ENCODE results near the gene EPB41L3. TPM values are rescaled to one million over a fixed set of nuclear protein-coding genes. Genes with fewer than 3 reads are reported as not detected.

Gene EPB41L3
- total RNA-seq, 2 donors from 2014 or later = 25.0 to 182 TPM

DNA sequence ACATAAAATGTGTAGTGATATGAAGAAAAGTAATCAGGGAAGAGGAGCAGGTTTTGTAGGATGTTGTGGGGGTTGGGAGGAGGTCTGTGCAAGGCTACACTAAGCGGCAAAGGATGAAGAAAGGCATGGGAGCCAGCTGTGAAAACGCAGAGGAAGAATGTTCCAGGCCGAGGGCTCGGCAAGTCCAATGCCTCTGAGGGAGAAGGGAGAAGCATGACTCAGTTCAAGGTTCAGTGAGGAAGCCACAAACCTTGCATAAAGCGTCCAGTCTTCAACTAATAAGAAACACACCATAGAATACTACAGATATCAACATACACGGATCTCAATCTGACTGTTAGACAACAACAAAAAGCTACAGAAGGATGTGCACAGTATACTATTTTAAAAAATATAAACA lies 16.2 kb downstream of the EPB41L3 start:
- Histone ChIP-seq H3K27me3 (replicated peaks; ENCODE audit: insufficient read depth) (no peaks in the 10 kb centered on the region), H3K9me3 (no peaks in the 10 kb centered on the region), H3K4me3 (no peak overlapping the region), H3K4me1 (replicated peaks) (no peaks in the 10 kb centered on the region), H3K27ac (no peak overlapping the region), H3K36me3 (no peaks in the 10 kb centered on the region)
- DNase-seq (ENCODE audit: low spot score) = no peak
- intact Hi-C loops (cut with DNase I) = no loop called here
- 58% methylated on average over 6 of the region's 6 CpGs for WGBS
- TF ChIP-seq, protein P1, sequence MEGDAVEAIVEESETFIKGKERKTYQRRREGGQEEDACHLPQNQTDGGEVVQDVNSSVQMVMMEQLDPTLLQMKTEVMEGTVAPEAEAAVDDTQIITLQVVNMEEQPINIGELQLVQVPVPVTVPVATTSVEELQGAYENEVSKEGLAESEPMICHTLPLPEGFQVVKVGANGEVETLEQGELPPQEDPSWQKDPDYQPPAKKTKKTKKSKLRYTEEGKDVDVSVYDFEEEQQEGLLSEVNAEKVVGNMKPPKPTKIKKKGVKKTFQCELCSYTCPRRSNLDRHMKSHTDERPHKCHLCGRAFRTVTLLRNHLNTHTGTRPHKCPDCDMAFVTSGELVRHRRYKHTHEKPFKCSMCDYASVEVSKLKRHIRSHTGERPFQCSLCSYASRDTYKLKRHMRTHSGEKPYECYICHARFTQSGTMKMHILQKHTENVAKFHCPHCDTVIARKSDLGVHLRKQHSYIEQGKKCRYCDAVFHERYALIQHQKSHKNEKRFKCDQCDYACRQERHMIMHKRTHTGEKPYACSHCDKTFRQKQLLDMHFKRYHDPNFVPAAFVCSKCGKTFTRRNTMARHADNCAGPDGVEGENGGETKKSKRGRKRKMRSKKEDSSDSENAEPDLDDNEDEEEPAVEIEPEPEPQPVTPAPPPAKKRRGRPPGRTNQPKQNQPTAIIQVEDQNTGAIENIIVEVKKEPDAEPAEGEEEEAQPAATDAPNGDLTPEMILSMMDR (IDR thresholded peaks at IDR 0.05) = no peak

DNA sequence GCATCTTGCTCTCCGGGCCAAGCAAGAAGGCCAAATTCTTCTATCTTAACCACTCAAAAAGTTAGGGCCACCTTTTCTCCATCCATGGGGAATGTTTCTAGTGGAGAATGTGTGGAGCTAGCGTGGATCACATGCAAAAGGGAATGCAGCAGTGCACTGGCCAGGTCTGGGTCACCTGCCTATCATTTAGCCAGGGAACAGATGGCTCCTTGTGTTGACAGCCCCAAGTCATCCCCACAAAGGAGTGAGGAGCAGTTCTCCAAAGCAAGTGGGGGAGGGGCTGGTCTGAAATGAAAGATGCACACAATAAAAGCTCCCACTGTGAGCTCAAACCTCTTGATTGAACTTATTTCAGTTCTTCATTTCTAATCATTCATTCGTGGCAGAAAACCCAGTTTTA lies 19.1 kb downstream of the EPB41L3 start:
- Histone ChIP-seq H3K4me3 (no peak overlapping the region), H3K36me3 (no peaks in the 10 kb centered on the region), H3K9me3 (no peaks in the 10 kb centered on the region), H3K27me3 (replicated peaks; ENCODE audit: insufficient read depth) (no peaks in the 10 kb centered on the region), H3K27ac (no peak overlapping the region), H3K4me1 (replicated peaks) (no peaks in the 10 kb centered on the region)
- intact Hi-C loops (cut with DNase I) = no loop called here
- TF ChIP-seq POLR2AphosphoS5 (IDR thresholded peaks at IDR 0.05) = no peak
- TF ChIP-seq, protein P1 (IDR thresholded peaks at IDR 0.05) = no peak
- TF ChIP-seq POLR2A (IDR thresholded peaks at IDR 0.05) = no peak
- DNase-seq (ENCODE audit: low spot score) = no peak
- WGBS = 93% methylated on average over 3 of the region's 3 CpGs

DNA sequence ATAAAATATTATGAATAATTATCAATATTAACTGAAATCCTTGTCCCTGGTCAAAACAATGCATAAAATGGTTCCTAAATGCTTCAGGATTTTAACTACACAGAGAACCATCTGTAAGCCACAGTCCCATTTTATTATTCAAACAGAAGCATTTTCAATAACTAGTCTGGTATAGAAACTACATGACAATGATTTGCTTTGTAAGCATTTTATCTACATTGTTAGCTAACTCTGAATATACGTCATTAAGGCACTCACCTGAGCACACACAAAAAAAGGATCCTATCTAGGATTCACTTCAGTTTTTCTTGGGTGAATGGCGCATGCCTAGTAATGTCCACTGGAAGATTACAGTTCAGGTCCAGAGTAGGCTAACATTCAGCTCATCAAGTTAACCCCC lies 22.8 kb downstream of the EPB41L3 start:
- intact Hi-C loops (cut with DNase I) = no loop called here
- WGBS = 82% methylated on average over 2 of the region's 2 CpGs

DNA sequence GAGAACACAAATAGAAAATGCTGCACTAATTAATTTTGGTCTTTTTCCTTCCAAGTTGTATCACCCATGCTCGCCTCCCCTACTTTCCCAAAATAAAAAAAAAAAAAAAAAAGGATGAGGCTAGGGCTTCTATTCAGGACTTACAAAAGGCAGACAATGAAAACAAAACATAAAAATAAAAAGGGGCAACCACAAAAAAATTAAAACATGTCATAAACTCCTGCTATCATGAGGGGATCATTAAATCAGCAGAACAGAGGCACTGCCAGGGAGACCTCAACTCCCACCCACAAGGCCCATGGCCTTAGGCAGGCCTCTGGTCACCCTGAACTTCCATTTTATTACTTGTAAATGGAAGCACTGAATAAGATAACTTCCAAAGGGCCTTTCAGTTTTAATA lies 23.3 kb downstream of the EPB41L3 start:
- no peaks in the 10 kb centered on the region for H3K27me3 ChIP-seq (replicated peaks; ENCODE audit: insufficient read depth)
- H3K9me3 ChIP-seq = no peaks in the 10 kb centered on the region
- intact Hi-C loops (cut with DNase I) = no loop called here
- no peak overlapping the region for H3K4me3 ChIP-seq
- H3K4me1 ChIP-seq (replicated peaks) = no peaks in the 10 kb centered on the region
- no peak for DNase-seq (ENCODE audit: low spot score)
- H3K27ac ChIP-seq = no peak overlapping the region
- 83% methylated on average over 1 of the region's 1 CpG for WGBS
- TF ChIP-seq POLR2AphosphoS5 (IDR thresholded peaks at IDR 0.05) = no peak
- TF ChIP-seq, protein P1 (IDR thresholded peaks at IDR 0.05) = no peak
- TF ChIP-seq POLR2A (IDR thresholded peaks at IDR 0.05) = no peak
- no peaks in the 10 kb centered on the region for H3K36me3 ChIP-seq

More for the DNA sequence above, 22.8 kb downstream of the EPB41L3 start:
- TF ChIP-seq, protein P1 (IDR thresholded peaks at IDR 0.05) = no peak
- no peak for TF ChIP-seq POLR2AphosphoS5 (IDR thresholded peaks at IDR 0.05)
- TF ChIP-seq POLR2A (IDR thresholded peaks at IDR 0.05) = no peak
- H3K4me3 ChIP-seq = no peak overlapping the region
- H3K27ac ChIP-seq = no peak overlapping the region
- H3K27me3 ChIP-seq (replicated peaks; ENCODE audit: insufficient read depth) = no peaks in the 10 kb centered on the region
- DNase-seq (ENCODE audit: low spot score) = no peak
- no peaks in the 10 kb centered on the region for H3K4me1 ChIP-seq (replicated peaks)
- no peaks in the 10 kb centered on the region for H3K36me3 ChIP-seq
- no peaks in the 10 kb centered on the region for H3K9me3 ChIP-seq

DNA sequence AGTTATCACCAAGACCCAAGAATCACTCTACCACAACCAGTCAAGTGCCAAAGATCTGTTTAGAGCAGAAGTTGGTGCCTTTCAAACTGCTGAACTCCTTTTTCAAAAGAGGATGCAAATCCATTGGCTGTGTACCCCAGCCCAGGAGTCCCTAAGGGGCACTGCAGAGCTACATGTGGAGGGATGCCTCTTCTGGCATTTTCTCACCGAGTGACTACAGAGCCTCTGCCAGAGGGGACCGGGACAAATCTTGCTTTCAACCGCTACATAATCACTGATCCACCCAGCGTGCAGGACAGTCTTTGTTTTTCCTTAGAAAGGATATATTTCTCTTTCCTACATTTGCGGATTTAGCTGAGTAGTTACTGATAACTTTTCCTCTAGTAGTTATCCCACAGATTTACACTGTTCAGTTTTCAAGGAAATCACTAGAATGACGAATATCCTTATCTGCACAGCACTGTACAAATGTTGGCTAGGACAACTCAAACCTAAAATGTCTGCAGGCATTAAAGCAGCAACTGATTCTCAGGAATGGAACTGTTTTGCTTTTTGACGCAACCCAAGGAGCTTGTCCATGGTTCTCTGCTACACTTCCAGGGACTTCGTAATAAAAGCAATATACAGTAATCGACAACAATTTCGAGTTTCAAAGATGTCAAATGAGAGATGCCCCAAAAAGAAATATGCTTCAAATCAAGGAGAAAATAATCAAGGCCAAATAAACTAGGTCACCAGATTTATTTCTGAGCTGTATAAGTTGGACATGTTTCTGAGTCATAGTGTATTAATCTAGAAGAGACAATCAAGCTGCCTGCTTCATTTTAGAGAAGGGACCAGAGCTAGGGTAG lies 24.1 kb downstream of the EPB41L3 start:
- TF ChIP-seq POLR2A (IDR thresholded peaks at IDR 0.05) = no peak
- no peak for TF ChIP-seq POLR2AphosphoS5 (IDR thresholded peaks at IDR 0.05)
- TF ChIP-seq, protein P1 (IDR thresholded peaks at IDR 0.05) = no peak
- DNase-seq (ENCODE audit: low spot score) = no peak
- no peak overlapping the region for H3K27ac ChIP-seq
- H3K4me3 ChIP-seq = no peak overlapping the region
- H3K4me1 ChIP-seq (replicated peaks) = no peaks in the 10 kb centered on the region
- 68% methylated on average over 10 of the region's 10 CpGs for WGBS
- H3K27me3 ChIP-seq (replicated peaks; ENCODE audit: insufficient read depth) = no peaks in the 10 kb centered on the region
- H3K36me3 ChIP-seq = no peaks in the 10 kb centered on the region
- no peaks in the 10 kb centered on the region for H3K9me3 ChIP-seq
- intact Hi-C loops (cut with DNase I) = no loop called here

Data from prostate gland (tissue), 2 donors.